Subcutaneous adipose tissue (tissue), 4 donors: Measurements from ENCODE around the gene CRMP1. TPM values are rescaled to one million over a fixed set of nuclear protein-coding genes. Genes with fewer than 3 reads are reported as not detected.

Experiments used
- CTCF ChIP-seq: fragments of 450-650 bp; IDR thresholded peaks from one replicate; pipeline ENCODE4 v1.5.1; 2016; ENCODE audit warnings: low read depth, mild to moderate bottlenecking, control low read depth, antibody characterized with exemption, moderate library complexity
- total RNA-seq, 4 donors: library from RNA; depleted of rRNA; stranded (reverse); fragments of >200 nt; gene quantifications; one replicate each; pipeline ENCODE4 v1.1.0, GENCODE V29; 2016

Gene CRMP1
- total RNA-seq, 4 donors from 2014 or later = not detected

GRCh38 chr4:5906191-5906590, 13.3 kb upstream of the CRMP1 start:
- TF ChIP-seq CTCF = no peak

GRCh38 chr4:5905714-5906113, 12.8 kb upstream of the CRMP1 start:
- TF ChIP-seq CTCF = no peak

- no peak for TF ChIP-seq CTCF
Observed at GRCh38 chr4:5900844-5901243, 8.0 kb upstream of the CRMP1 start.

- no peak for TF ChIP-seq CTCF
Observed at GRCh38 chr4:5899881-5900280, 7.0 kb upstream of the CRMP1 start.

- TF ChIP-seq CTCF = no peak
Observed at GRCh38 chr4:5899396-5899795, 6.5 kb upstream of the CRMP1 start.

- no peak for TF ChIP-seq CTCF
Observed at GRCh38 chr4:5897674-5898073, 4.8 kb upstream of the CRMP1 start.

GRCh38 chr4:5895287-5895686, 2.4 kb upstream of the CRMP1 start:
- TF ChIP-seq CTCF = no peak
